CD8-positive, alpha-beta memory T cell (primary cell): ENCODE data around the gene ARHGEF38. TPM values are rescaled to one million over a fixed set of nuclear protein-coding genes. Genes with fewer than 3 reads are reported as not detected.

Experiments
- CTCF ChIA-PET: fragments of 350-600 bp; sonication (Branson Sonifier 250); formaldehyde crosslinking; loops from one replicate; lab custom pipeline; 2021; ENCODE audit warnings: antibody characterized with exemption; lab: Charles Lee
- POLR2A ChIA-PET: fragments of 350-600 bp; sonication (Branson Sonifier 250); formaldehyde crosslinking; loops from one replicate; lab custom pipeline; 2021; ENCODE audit warnings: antibody characterized with exemption; lab: Charles Lee
- DNase-seq, 5 donors: peaks; one replicate each; pipeline versions ENCODE4 v3.0.0 to v3.0.0-alpha.2; 2020 to 2022; ENCODE audit warnings: mixed read lengths in 1 of 5
- H3K27ac ChIP-seq: one replicate; pipeline ENCODE4 v1.7.0; 2013; ENCODE audit warnings: low read depth, mild to moderate bottlenecking, low read length, moderate library complexity
- H3K27me3 ChIP-seq: 2 replicates; pipeline ENCODE4 v1.7.0; 2013; ENCODE audit warnings: low read length, mild to moderate bottlenecking; ENCODE audit not compliant: insufficient read depth, poor library complexity, severe bottlenecking
- H3K36me3 ChIP-seq: 2 replicates; pipeline ENCODE4 v1.7.0; 2013; ENCODE audit warnings: mild to moderate bottlenecking, low read length, moderate library complexity; ENCODE audit not compliant: insufficient read depth
- H3K4me1 ChIP-seq: 2 replicates; pipeline ENCODE4 v1.7.0; 2013; ENCODE audit warnings: mild to moderate bottlenecking, low read length, moderate library complexity; ENCODE audit not compliant: insufficient read depth
- H3K4me3 ChIP-seq: 2 replicates; pipeline ENCODE4 v1.7.0; 2013; ENCODE audit warnings: mild to moderate bottlenecking, low read length
- H3K9me3 ChIP-seq: 2 replicates; pipeline ENCODE4 v1.7.0; 2013; ENCODE audit warnings: mild to moderate bottlenecking, low read length
- H3K27ac Mint-ChIP-seq, 8 donors: one replicate each; pipeline ENCODE4 v1.8.0; 2020 to 2021; ENCODE audit warnings: mixed read lengths in 8 of 8, mild to moderate bottlenecking in 6 of 8, inconsistent platforms in 3 of 8, moderate library complexity in 3 of 8
- H3K27me3 Mint-ChIP-seq, 2 donors: one replicate each; pipeline ENCODE4 v1.8.0; 2020 to 2021; ENCODE audit warnings: mixed read lengths in 2 of 2, mild to moderate bottlenecking in 1 of 2, moderate library complexity in 1 of 2
- H3K36me3 Mint-ChIP-seq, 3 donors: one replicate each; pipeline ENCODE4 v1.8.0; 2020 to 2021; ENCODE audit warnings: mixed read lengths in 3 of 3, inconsistent platforms in 1 of 3, mild to moderate bottlenecking in 1 of 3
- H3K4me1 Mint-ChIP-seq, 3 donors: one replicate each; pipeline ENCODE4 v1.8.0; 2020 to 2021; ENCODE audit warnings: mixed read lengths in 3 of 3, inconsistent platforms in 1 of 3, mild to moderate bottlenecking in 1 of 3
- H3K4me3 Mint-ChIP-seq, 7 donors: one replicate each; pipeline ENCODE4 v1.8.0; 2020 to 2021; ENCODE audit warnings: mixed read lengths in 7 of 7, mild to moderate bottlenecking in 6 of 7, moderate library complexity in 4 of 7, inconsistent platforms in 2 of 7
- H3K9me3 Mint-ChIP-seq, 5 donors: one replicate each; pipeline ENCODE4 v1.8.0; 2020 to 2022; ENCODE audit warnings: mixed read lengths in 5 of 5, mild to moderate bottlenecking in 3 of 5, moderate library complexity in 2 of 5, inconsistent platforms in 1 of 5
- polyA plus RNA-seq: library from polyadenylated mRNA; unstranded; fragments of 300-500 nt; fragmentation: Illumina TruSeq; gene quantifications from one replicate; pipeline ENCODE4 v1.2.3, GENCODE V29; 2021
- total RNA-seq, 2 experiments: library from RNA; stranded (reverse); gene quantifications; one replicate each; pipeline ENCODE4 v1.2.3, GENCODE V29; 2021

ARHGEF38 gene
- total and polyA plus RNA-seq, 3 experiments from 2014 or later: not detected

GRCh38 chr4:105623099-105623498 lies 70.7 kb downstream of the ARHGEF38 start:
- Histone ChIP-seq H3K27me3 (no peaks in the 10 kb centered on the region), H3K27ac (no peak overlapping the region), H3K9me3 (no peaks in the 10 kb centered on the region), H3K4me3 (no peak overlapping the region), H3K36me3 (no peaks in the 10 kb centered on the region), H3K4me1 (no peaks in the 10 kb centered on the region)
- H3K36me3 Mint-ChIP-seq: no peaks in the 10 kb centered on the region
- CTCF ChIA-PET: interaction anchor here (1.0 kb wide), 1 partner anchor 9 kb away, joined by 7 read pairs; no protein-coding TSS in a partner anchor
- peaks cover 0 to 4% of the 10 kb centered on the region in 2 donors for H3K27me3 Mint-ChIP-seq
- no peaks in the 10 kb centered on the region for H3K9me3 Mint-ChIP-seq
- POLR2A ChIA-PET: no interaction called here
- DNase-seq: no peak
- H3K27ac Mint-ChIP-seq: peak overlapping the region in 1 of 8 donors; percentile 65
- no peak overlapping the region for H3K4me3 Mint-ChIP-seq
- no peaks in the 10 kb centered on the region for H3K4me1 Mint-ChIP-seq

DNA sequence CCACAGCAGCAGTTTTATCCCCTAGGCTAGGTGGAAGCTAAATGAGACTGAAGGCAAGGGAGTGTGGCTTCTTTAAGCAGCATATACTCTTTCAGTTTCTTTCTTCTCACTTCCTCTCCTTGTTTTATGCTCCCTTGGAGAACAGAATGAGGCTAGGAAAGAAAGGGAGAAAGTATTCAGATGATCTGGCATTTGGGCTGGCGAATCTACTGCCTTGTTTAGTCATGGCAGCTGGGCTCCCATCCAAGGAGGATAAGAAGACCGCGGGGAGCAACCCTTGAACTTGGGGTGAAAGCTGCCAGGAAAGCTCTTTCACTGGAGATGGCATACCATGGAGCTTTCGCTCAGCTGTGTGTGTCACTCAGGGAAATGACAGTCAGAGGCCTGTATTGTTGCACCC lies 72.1 kb downstream of the ARHGEF38 start:
- Mint-ChIP-seq H3K27me3 (peaks cover 0 to 10% of the 10 kb centered on the region in 2 donors), H3K27ac (no peak overlapping the region), H3K4me1 (no peaks in the 10 kb centered on the region), H3K9me3 (no peaks in the 10 kb centered on the region), H3K4me3 (no peak overlapping the region), H3K36me3 (no peaks in the 10 kb centered on the region)
- DNase-seq: no peak
- no peaks in the 10 kb centered on the region for H3K4me1 ChIP-seq
- no peak overlapping the region for H3K4me3 ChIP-seq
- no peak overlapping the region for H3K27ac ChIP-seq
- no peaks in the 10 kb centered on the region for H3K36me3 ChIP-seq
- CTCF ChIA-PET: no interaction called here
- no peaks in the 10 kb centered on the region for H3K27me3 ChIP-seq
- no peaks in the 10 kb centered on the region for H3K9me3 ChIP-seq
- POLR2A ChIA-PET: no interaction called here

DNA sequence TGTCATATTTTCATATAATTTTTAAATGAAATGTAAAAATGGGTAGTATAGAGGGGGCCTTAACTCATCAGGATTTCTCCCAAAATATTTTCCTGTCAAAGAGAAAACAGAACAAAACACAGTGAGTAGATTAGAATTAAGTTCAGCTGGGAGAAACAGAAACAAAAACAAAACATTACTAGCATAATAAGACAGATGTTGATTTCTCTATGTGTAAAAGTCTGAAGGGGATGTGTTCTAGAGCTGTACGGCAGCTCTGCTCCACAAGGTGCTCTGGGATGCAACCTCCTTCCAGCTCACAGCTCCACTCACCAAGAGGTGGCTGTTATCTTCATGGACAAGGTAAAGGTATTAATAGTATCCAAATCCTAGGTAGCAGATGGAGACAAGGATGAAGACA lies 72.8 kb downstream of the ARHGEF38 start:
- no peaks in the 10 kb centered on the region for H3K4me1 Mint-ChIP-seq
- no peaks in the 10 kb centered on the region for H3K27me3 ChIP-seq
- peaks cover 0 to 11% of the 10 kb centered on the region in 2 donors for H3K27me3 Mint-ChIP-seq
- no peak overlapping the region for H3K4me3 Mint-ChIP-seq
- ChIA-PET POLR2A (no interaction called here), CTCF (no interaction called here)
- no peaks in the 10 kb centered on the region for H3K9me3 Mint-ChIP-seq
- H3K9me3 ChIP-seq: no peaks in the 10 kb centered on the region
- no peak overlapping the region for H3K27ac Mint-ChIP-seq
- H3K4me3 ChIP-seq: no peak overlapping the region
- H3K36me3 Mint-ChIP-seq: no peaks in the 10 kb centered on the region
- H3K36me3 ChIP-seq: no peaks in the 10 kb centered on the region
- DNase-seq: no peak
- H3K27ac ChIP-seq: no peak overlapping the region
- no peaks in the 10 kb centered on the region for H3K4me1 ChIP-seq

DNA sequence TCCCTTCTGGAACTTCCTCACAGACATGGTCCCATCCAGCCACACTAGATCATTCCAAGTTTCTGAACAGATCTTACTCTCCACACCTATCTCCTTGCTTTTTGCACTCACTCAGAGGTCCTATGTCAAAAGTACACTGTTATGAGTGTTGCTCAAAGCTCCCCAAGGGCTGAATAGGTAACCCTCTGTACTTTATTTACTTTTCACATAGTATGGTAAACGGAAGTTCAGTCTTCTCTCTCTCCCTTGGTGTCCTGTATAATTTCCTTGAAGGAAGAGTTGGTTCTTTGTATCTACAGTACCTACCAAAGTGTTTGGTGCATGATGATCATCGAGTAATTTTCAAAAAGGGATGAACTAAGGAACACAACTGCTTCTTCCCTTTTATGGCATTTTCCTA lies 74.4 kb downstream of the ARHGEF38 start:
- ChIA-PET CTCF (no interaction called here), POLR2A (no interaction called here)
- Mint-ChIP-seq H3K36me3 (no peaks in the 10 kb centered on the region), H3K4me3 (no peak overlapping the region), H3K27me3 (peaks cover 0 to 16% of the 10 kb centered on the region in 2 donors), H3K9me3 (no peaks in the 10 kb centered on the region), H3K27ac (no peak overlapping the region), H3K4me1 (no peaks in the 10 kb centered on the region)
- no peak for DNase-seq
- Histone ChIP-seq H3K27me3 (no peaks in the 10 kb centered on the region), H3K27ac (no peak overlapping the region), H3K9me3 (no peaks in the 10 kb centered on the region), H3K4me1 (no peaks in the 10 kb centered on the region), H3K4me3 (no peak overlapping the region), H3K36me3 (no peaks in the 10 kb centered on the region)

DNA sequence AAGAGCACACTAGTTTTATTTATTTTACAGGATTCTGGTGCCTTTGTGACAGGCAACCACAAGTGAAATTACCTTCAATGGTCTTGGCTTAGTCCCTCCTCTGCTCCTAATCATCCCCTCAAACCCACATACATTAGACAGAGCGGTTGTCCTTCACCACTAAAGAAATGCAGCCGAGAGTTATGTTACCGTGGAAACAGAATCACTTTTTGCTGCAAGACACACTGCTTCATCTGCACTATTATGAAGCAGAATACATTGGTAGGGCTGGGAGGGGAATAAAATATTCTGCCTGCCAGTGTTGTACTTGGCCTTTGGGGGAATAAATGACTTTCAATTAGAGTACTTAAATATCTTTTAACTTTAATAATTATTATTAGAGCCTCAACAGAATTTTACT lies 75.2 kb downstream of the ARHGEF38 start:
- no peaks in the 10 kb centered on the region for H3K9me3 ChIP-seq
- no peak overlapping the region for H3K4me3 ChIP-seq
- Mint-ChIP-seq H3K9me3 (no peaks in the 10 kb centered on the region), H3K4me1 (no peaks in the 10 kb centered on the region), H3K36me3 (no peaks in the 10 kb centered on the region), H3K27ac (no peak overlapping the region), H3K27me3 (peaks cover 0 to 14% of the 10 kb centered on the region in 2 donors), H3K4me3 (no peak overlapping the region)
- H3K36me3 ChIP-seq: no peaks in the 10 kb centered on the region
- no peaks in the 10 kb centered on the region for H3K27me3 ChIP-seq
- ChIA-PET CTCF (no interaction called here), POLR2A (no interaction called here)
- H3K27ac ChIP-seq: no peak overlapping the region
- no peak for DNase-seq
- H3K4me1 ChIP-seq: no peaks in the 10 kb centered on the region

GRCh38 chr4:105630670-105631655 lies 78.5 kb downstream of the ARHGEF38 start:
- Histone ChIP-seq H3K27ac (no peak overlapping the region), H3K27me3 (no peaks in the 10 kb centered on the region), H3K9me3 (no peaks in the 10 kb centered on the region), H3K4me3 (no peak overlapping the region), H3K4me1 (no peaks in the 10 kb centered on the region), H3K36me3 (no peaks in the 10 kb centered on the region)
- CTCF ChIA-PET: interaction anchor here (1.8 to 2.3 kb wide), 2 partner anchors 7 to 9 kb away, joined by 5 to 7 read pairs; no protein-coding TSS in a partner anchor
- no peak overlapping the region for H3K4me3 Mint-ChIP-seq
- POLR2A ChIA-PET: no interaction called here
- no peaks in the 10 kb centered on the region for H3K36me3 Mint-ChIP-seq
- no peak for DNase-seq
- H3K27me3 Mint-ChIP-seq: peaks cover 0 to 20% of the 10 kb centered on the region in 2 donors
- no peak overlapping the region for H3K27ac Mint-ChIP-seq
- H3K9me3 Mint-ChIP-seq: no peaks in the 10 kb centered on the region
- H3K4me1 Mint-ChIP-seq: no peaks in the 10 kb centered on the region

- Histone ChIP-seq H3K27ac (no peak overlapping the region), H3K36me3 (no peaks in the 10 kb centered on the region), H3K9me3 (no peaks in the 10 kb centered on the region), H3K4me1 (no peaks in the 10 kb centered on the region), H3K27me3 (no peaks in the 10 kb centered on the region), H3K4me3 (no peak overlapping the region)
- POLR2A ChIA-PET: no interaction called here
- Mint-ChIP-seq H3K27me3 (peaks cover 0 to 20% of the 10 kb centered on the region in 2 donors), H3K9me3 (no peaks in the 10 kb centered on the region), H3K4me3 (no peak overlapping the region), H3K36me3 (no peaks in the 10 kb centered on the region), H3K27ac (no peak overlapping the region), H3K4me1 (no peaks in the 10 kb centered on the region)
- CTCF ChIA-PET: interaction anchor here (0.9 to 2.3 kb wide), 3 partner anchors 8 to 44 kb away, joined by 3 to 7 read pairs (median 5); no protein-coding TSS in a partner anchor
- no peak for DNase-seq
Measured at GRCh38 chr4:105631818-105632400, 79.5 kb downstream of the ARHGEF38 start.

DNA sequence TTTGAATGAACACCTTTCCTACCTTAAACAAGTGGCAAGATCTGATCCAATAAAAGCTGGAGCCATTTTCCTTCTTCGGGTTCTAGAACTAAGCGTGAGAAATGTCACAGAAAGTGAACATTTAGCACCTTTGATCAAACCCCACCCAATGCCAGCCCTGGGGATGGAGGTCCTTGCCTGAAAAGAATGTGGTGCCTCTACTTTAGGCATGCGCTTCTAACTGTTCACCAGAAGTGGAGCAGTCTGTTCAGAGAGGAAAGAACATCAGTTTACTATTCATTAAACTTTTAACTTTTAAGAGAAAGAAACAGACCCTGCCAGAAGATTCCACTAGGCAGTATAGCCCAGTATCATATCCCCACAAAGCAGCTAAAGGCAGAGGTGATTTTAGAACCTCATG lies 80.2 kb downstream of the ARHGEF38 start:
- H3K9me3 Mint-ChIP-seq: no peaks in the 10 kb centered on the region
- peaks cover 0 to 3% (median 3%) of the 10 kb centered on the region in 3 donors for H3K4me1 Mint-ChIP-seq
- no peak overlapping the region for H3K27ac ChIP-seq
- no peak overlapping the region for H3K27ac Mint-ChIP-seq
- ChIA-PET CTCF (interaction anchor here (0.9 to 2.3 kb wide), 2 partner anchors 9 to 44 kb away, joined by 3 to 7 read pairs; no protein-coding TSS in a partner anchor), POLR2A (no interaction called here)
- no peaks in the 10 kb centered on the region for H3K27me3 ChIP-seq
- H3K9me3 ChIP-seq: no peaks in the 10 kb centered on the region
- H3K27me3 Mint-ChIP-seq: peaks cover 3 to 20% of the 10 kb centered on the region in 2 donors
- no peaks in the 10 kb centered on the region for H3K36me3 ChIP-seq
- no peak overlapping the region for H3K4me3 Mint-ChIP-seq
- no peak overlapping the region for H3K4me3 ChIP-seq
- no peaks in the 10 kb centered on the region for H3K36me3 Mint-ChIP-seq
- DNase-seq: no peak
- H3K4me1 ChIP-seq: no peaks in the 10 kb centered on the region
